IMR-90 (cell line): ENCODE data around the gene TCF7.

Experiments used
- CEBPB ChIP-seq: IDR thresholded peaks from 2 replicates; pipeline ENCODE4 v1.6.1; 2012; ENCODE audit warnings: low read depth, low read length, improper control_type of control experiment
- RAD21 ChIP-seq: IDR thresholded peaks from 2 replicates; pipeline ENCODE4 v1.6.1; 2012; ENCODE audit warnings: low read length, improper control_type of control experiment
- SMC3 ChIP-seq: fragments of 150-350 bp; IDR thresholded peaks from 2 replicates; pipeline ENCODE4 v1.6.1; 2016; ENCODE audit warnings: low read depth, mild to moderate bottlenecking, antibody characterized with exemption, low read length, moderate library complexity
- TF ChIP-seq, protein P1 (sequence below): conservative IDR thresholded peaks from 2 replicates; pipeline ENCODE4 v1.5.1; 2012; ENCODE audit warnings: mild to moderate bottlenecking, low read depth, low read length, improper control_type of control experiment

DNA sequence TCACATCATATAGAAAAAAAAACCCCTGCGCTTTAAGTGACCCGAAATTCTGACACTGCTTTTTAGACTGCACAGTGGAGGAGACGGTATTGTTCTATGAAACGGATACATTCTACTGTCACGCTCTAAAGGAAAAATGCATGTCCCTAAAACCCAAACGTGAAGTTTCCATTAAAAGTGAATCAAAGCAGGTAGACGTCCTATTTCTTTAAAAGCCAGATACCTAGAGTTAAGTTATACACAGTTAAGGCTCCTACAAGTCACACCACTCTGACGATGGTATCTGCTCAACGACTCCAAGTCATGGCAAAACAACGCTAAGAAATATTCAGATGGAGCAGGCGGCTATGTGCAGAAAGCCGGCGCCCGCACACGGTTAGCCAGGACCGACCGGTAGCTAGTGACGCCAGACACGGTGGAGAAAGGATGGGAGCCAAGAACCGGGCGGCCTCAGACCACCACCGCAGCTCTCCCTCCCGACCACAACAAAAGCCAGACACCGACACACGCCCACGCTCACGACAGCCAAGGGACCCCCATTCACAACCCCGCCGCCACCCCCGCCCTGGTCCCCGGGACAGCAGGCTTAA, 61.5 kb downstream of the TCF7 start:
- TF ChIP-seq, protein P1, sequence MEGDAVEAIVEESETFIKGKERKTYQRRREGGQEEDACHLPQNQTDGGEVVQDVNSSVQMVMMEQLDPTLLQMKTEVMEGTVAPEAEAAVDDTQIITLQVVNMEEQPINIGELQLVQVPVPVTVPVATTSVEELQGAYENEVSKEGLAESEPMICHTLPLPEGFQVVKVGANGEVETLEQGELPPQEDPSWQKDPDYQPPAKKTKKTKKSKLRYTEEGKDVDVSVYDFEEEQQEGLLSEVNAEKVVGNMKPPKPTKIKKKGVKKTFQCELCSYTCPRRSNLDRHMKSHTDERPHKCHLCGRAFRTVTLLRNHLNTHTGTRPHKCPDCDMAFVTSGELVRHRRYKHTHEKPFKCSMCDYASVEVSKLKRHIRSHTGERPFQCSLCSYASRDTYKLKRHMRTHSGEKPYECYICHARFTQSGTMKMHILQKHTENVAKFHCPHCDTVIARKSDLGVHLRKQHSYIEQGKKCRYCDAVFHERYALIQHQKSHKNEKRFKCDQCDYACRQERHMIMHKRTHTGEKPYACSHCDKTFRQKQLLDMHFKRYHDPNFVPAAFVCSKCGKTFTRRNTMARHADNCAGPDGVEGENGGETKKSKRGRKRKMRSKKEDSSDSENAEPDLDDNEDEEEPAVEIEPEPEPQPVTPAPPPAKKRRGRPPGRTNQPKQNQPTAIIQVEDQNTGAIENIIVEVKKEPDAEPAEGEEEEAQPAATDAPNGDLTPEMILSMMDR = no peak
- TF ChIP-seq RAD21 = no peak
- TF ChIP-seq SMC3 = no peak
- TF ChIP-seq CEBPB = no peak
